Uterus (tissue), 4 donors: ENCODE measurements around the gene MMEL1. TPM values are rescaled to one million over a fixed set of nuclear protein-coding genes. Genes with fewer than 3 reads are reported as not detected.

Experiments
- DNase-seq, 2 donors: peaks; one replicate each; pipeline ENCODE4 v3.0.0-alpha.2; 2019 to 2020
- H3K27ac ChIP-seq, 2 donors: fragments of 200-600 bp; sonication (generic); 1 replicate in 1 of 2; 2 replicates in 1 of 2; pipeline ENCODE4 v1.5.1; 2016 to 2018
- H3K27me3 ChIP-seq, 2 donors: fragments of 200-600 bp; sonication (generic); one replicate each; pipeline ENCODE4 v1.5.1; 2018 to 2019; ENCODE audit warnings: control low read depth in 1 of 2
- H3K36me3 ChIP-seq, 2 donors: fragments of 200-600 bp; sonication (generic); one replicate each; pipeline ENCODE4 v1.5.1; 2019; ENCODE audit warnings: control low read depth in 1 of 2
- H3K4me1 ChIP-seq, 2 donors: fragments of 200-600 bp; sonication (generic); one replicate each; pipeline ENCODE4 v1.5.1; 2018 to 2019; ENCODE audit warnings: control low read depth in 1 of 2
- H3K4me3 ChIP-seq, 2 donors: fragments of 200-600 bp; sonication (generic); 1 replicate in 1 of 2; 2 replicates in 1 of 2; pipeline ENCODE4 v1.5.1; 2018 to 2019; ENCODE audit warnings: mild to moderate bottlenecking in 1 of 2
- H3K9me3 ChIP-seq, 2 donors: fragments of 200-600 bp; sonication (generic); one replicate each; pipeline ENCODE4 v1.5.1; 2019; ENCODE audit warnings: control low read depth in 1 of 2
- POLR2A ChIP-seq, 2 donors: fragments of 450-650 bp; IDR thresholded peaks; one replicate each; pipeline ENCODE4 v1.6.1; 2016; ENCODE audit warnings: antibody characterized with exemption in 2 of 2, mild to moderate bottlenecking in 1 of 2, moderate library complexity in 1 of 2
- intact Hi-C: fragments of 100-400 bp; cut with DNase I; formaldehyde crosslinking; loops from one replicate; pipeline ENCODE4 v1.15.1; 2023; ENCODE audit warnings: low total_unique reads
- total RNA-seq, 4 donors: library from RNA; depleted of rRNA in 3 of 4; stranded (reverse); fragments of >200 nt in 3 of 4; gene quantifications; one replicate each; pipeline versions ENCODE4 v1.1.0 to v1.2.4, GENCODE V29; 2014 to 2023
- TF ChIP-seq, protein P1 (sequence below), 4 experiments: fragments of 200-600 bp in 2 of 4; fragments of 450-650 bp in 2 of 4; sonication (generic) in 2 of 4; IDR thresholded peaks; one replicate each; pipeline ENCODE4 v1.5.1; 2016 to 2019; ENCODE audit warnings: antibody characterized with exemption in 4 of 4, mild to moderate bottlenecking in 2 of 4, moderate library complexity in 1 of 4
- donor health status: DM: yes; HTN: yes; CAD: no.

MMEL1 gene
- total RNA-seq, 4 donors from 2014 or later, result 2.6 to 4.8 TPM; not detected in 2

DNA sequence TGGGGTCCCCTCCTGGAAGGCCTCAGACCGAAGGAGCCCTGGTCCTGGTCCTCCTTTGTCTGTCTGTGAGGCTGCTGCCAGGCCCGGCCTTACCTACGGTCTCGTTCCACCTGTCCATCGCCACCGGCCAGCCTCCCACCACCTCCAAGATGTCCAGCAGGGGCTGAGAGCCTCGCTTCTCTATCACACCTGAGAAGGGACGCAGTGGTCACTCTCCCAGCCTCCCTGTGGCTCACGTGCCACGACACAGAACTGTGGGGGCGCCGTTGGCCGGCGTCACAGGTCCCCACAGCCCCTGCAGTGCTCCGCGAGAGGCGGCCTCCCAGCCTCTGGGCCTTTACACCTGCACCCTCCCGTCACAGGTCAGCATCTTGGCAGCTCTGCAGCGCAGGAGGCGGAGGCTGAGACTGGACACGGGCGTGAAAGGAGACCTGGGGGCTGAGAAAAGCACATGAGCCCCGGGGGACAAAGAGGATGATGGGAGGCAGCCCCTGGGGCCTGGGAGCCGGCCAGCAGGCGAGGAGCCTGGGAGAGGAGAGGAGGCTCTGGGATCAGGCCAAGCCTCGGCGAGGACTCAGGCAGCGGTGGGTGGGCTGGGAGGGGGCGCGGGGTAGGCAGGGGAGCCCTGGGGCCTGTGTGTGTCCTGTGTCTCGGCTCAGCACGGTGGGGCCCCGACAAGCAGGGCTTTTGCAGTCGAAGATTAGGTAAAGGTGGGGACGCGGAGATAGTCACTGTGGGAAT, 25.8 kb downstream of the MMEL1 start:
- H3K36me3 ChIP-seq, result no peaks in the 10 kb centered on the region
- DNase-seq, result no peak
- H3K4me1 ChIP-seq, result no peaks in the 10 kb centered on the region
- TF ChIP-seq, protein P1, sequence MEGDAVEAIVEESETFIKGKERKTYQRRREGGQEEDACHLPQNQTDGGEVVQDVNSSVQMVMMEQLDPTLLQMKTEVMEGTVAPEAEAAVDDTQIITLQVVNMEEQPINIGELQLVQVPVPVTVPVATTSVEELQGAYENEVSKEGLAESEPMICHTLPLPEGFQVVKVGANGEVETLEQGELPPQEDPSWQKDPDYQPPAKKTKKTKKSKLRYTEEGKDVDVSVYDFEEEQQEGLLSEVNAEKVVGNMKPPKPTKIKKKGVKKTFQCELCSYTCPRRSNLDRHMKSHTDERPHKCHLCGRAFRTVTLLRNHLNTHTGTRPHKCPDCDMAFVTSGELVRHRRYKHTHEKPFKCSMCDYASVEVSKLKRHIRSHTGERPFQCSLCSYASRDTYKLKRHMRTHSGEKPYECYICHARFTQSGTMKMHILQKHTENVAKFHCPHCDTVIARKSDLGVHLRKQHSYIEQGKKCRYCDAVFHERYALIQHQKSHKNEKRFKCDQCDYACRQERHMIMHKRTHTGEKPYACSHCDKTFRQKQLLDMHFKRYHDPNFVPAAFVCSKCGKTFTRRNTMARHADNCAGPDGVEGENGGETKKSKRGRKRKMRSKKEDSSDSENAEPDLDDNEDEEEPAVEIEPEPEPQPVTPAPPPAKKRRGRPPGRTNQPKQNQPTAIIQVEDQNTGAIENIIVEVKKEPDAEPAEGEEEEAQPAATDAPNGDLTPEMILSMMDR (IDR thresholded peaks at IDR 0.05), result no peak
- TF ChIP-seq POLR2A (IDR thresholded peaks at IDR 0.05), result no peak
- H3K27ac ChIP-seq, result no peak overlapping the region
- intact Hi-C loops, result no loop called here
- H3K4me3 ChIP-seq, result no peak overlapping the region
- no peaks in the 10 kb centered on the region for H3K9me3 ChIP-seq
- peaks cover 0 to 5% of the 10 kb centered on the region in 2 donors for H3K27me3 ChIP-seq

DNA sequence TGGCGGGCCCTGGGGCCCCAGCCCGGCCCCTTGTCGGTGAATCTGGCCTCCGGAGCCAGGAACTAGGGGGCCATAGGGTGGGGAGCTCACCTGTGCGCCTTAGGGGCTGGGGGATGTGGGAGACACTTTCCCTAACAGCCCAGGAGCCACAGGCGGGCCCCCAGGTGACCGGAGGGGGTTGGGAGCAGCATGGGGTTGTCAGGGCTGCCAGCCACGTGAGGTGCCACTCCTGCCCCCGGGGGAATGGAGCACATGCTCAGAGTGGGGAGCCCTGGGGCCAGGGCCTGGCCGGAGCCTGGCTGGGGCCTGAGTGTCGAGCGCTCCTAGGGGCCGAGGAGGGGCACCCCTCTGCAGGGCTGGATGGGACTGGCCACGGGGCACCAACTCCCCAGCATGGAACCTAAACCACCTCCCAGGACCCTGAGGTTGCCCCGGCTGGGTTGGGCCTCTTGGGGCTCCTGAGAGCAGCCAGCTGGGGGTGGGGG, 26.4 kb downstream of the MMEL1 start:
- Histone ChIP-seq H3K27me3 (peaks cover 0 to 5% of the 10 kb centered on the region in 2 donors), H3K36me3 (no peaks in the 10 kb centered on the region), H3K4me3 (no peak overlapping the region), H3K9me3 (no peaks in the 10 kb centered on the region), H3K4me1 (no peaks in the 10 kb centered on the region), H3K27ac (no peak overlapping the region)
- intact Hi-C loops, result no loop called here
- TF ChIP-seq, protein P1 (IDR thresholded peaks at IDR 0.05), result no peak
- TF ChIP-seq POLR2A (IDR thresholded peaks at IDR 0.05), result no peak
- no peak for DNase-seq

DNA sequence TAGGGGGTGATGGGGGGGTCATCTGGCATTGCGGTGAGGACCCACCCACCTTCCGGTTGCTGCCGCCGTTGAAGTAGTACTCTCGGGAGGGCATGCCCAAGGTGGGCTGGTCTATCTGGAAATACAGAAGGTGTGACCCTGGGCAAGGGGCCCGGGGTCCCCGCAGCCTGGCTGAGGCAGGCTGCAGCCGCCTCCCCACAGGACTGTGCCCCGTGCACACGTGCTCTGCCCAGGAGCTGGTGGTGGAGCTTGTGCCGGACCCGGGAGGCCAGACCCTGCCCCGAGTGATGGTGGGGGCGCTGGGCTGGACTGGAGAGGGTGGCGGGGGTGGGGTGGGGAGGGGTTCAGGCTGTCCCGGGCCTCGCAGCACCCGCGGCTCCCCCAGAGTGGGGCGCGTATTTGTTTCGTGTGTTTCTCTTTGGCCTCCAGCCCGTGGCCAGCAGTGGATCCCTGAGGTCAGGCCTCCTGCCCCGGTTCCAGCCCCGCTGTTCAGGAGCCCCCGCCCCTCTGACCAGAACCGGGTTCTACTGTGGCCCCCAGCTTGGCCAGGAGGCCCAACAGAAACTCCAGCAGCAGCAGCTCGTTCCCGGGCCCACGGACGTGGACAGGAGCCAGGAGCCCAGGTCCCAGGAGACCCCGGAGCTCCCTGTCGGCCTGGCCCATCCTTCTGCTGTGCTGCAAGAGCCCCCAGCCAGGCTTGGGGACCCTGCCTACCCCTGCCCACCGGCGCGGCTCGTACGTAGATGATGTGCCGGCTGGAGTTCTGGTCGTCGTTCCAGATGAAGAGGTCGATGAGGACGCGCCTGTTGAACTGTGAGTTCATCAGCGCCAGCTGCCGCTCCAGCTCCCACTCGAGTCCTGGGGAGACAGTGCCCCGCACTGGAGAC, 27.1 kb downstream of the MMEL1 start:
- TF ChIP-seq POLR2A (IDR thresholded peaks at IDR 0.05), result no peak
- TF ChIP-seq, protein P1 (IDR thresholded peaks at IDR 0.05), result no peak

DNA sequence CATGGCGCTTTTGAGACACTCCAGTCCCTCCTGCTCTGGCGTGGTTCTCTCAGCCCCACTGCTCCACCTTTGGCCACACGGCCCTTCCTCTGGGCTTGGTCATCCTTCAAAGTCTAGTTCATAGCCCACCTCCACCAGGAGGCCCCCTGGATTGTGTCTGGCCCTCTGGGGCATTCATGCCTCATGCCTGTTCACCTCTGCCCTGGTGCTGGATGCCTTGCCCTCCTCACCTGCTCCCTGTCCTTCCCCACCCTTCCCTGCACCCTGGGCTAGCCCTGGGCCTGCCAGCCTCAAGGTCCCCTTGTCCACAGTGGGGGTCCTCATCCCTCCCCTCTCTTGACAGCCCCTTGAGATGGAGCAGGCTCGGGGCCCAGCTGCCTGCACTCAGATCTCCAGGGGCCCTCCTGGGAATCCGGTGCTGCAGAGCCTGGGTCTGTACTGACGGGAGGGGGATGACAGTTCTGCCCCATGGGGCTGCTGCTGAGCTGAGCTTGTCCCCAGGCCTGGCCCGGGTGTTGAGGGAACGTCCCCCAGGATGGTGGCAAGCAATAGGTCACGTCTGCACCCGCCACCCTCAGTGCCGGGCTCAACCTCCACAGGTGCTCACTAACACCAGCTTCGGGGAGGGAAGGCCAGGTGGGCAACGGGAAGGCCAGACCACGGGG, 27.8 kb downstream of the MMEL1 start:
- TF ChIP-seq POLR2A (IDR thresholded peaks at IDR 0.05), result no peak
- TF ChIP-seq, protein P1 (IDR thresholded peaks at IDR 0.05), result no peak
- no peaks in the 10 kb centered on the region for H3K36me3 ChIP-seq
- no peak overlapping the region for H3K4me3 ChIP-seq
- intact Hi-C loops, result no loop called here
- no peak for DNase-seq
- H3K27ac ChIP-seq, result no peak overlapping the region
- H3K4me1 ChIP-seq, result no peaks in the 10 kb centered on the region
- peaks cover 0 to 5% of the 10 kb centered on the region in 2 donors for H3K27me3 ChIP-seq
- H3K9me3 ChIP-seq, result no peaks in the 10 kb centered on the region

More for the DNA sequence above, 27.1 kb downstream of the MMEL1 start:
- no peak for DNase-seq
- intact Hi-C loops, result no loop called here
- H3K36me3 ChIP-seq, result no peaks in the 10 kb centered on the region
- peaks cover 0 to 5% of the 10 kb centered on the region in 2 donors for H3K27me3 ChIP-seq
- no peaks in the 10 kb centered on the region for H3K4me1 ChIP-seq
- no peaks in the 10 kb centered on the region for H3K9me3 ChIP-seq
- no peak overlapping the region for H3K4me3 ChIP-seq
- H3K27ac ChIP-seq, result no peak overlapping the region
